OCI-LY7 (cell line): ENCODE measurements around the gene ADPRM. TPM values are rescaled to one million over a fixed set of nuclear protein-coding genes. Genes with fewer than 3 reads are reported as not detected.
A peak's percentile ranks its signal among the peaks of the same experiment; 100 is the strongest.

Experiments used
- BruUV-seq: library from RNA; stranded (reverse); fragments of 400-500 nt; replicated peaks from 2 replicates; lab custom pipeline; 2021; lab: Mats Ljungman, UMichigan
- CTCF ChIA-PET: fragments of 300-600 bp; sonication (Branson Sonifier 250); formaldehyde crosslinking; loops from one replicate; lab custom pipeline; 2022; ENCODE audit warnings: antibody characterized with exemption; ENCODE audit not compliant: unreplicated experiment; lab: Charles Lee
- POLR2A ChIA-PET: fragments of 300-600 bp; sonication (Branson Sonifier 250); formaldehyde crosslinking; loops from one replicate; lab custom pipeline; 2022; ENCODE audit warnings: antibody characterized with exemption; lab: Charles Lee
- DNase-seq: peaks from one replicate; pipeline ENCODE4 v3.0.0-alpha.2; 2015; ENCODE audit warnings: low spot score
- H2AFZ ChIP-seq: fragments of 200-600 bp; sonication (generic), shearing (Covaris generic); 2 replicates; pipeline ENCODE4 v1.6.1; 2014; ENCODE audit warnings: mild to moderate bottlenecking, antibody characterized with exemption, low read length, moderate library complexity
- H3K27ac ChIP-seq: fragments of 200-600 bp; sonication (generic); 2 replicates; pipeline ENCODE4 v1.5.1; 2014; ENCODE audit warnings: mixed run types, low read depth, mild to moderate bottlenecking, moderate library complexity, low read length, inconsistent platforms; ENCODE audit not compliant: poor library complexity, severe bottlenecking
- H3K36me3 ChIP-seq: fragments of 200-600 bp; sonication (generic); 2 replicates; pipeline ENCODE4 v1.6.1; 2014; ENCODE audit warnings: mild to moderate bottlenecking, antibody characterized with exemption, low read length, moderate library complexity, mixed read lengths; ENCODE audit not compliant: insufficient read depth
- H3K4me1 ChIP-seq: fragments of 200-600 bp; sonication (generic); 2 replicates; pipeline ENCODE4 v1.5.1; 2014; ENCODE audit warnings: mild to moderate bottlenecking, low read length; ENCODE audit not compliant: insufficient read depth, poor library complexity, severe bottlenecking
- H3K4me2 ChIP-seq: fragments of 200-600 bp; sonication (generic); 2 replicates; pipeline ENCODE4 v1.6.1; 2014; ENCODE audit warnings: mild to moderate bottlenecking, low read length
- H3K4me3 ChIP-seq: fragments of 200-600 bp; sonication (generic); 2 replicates; pipeline ENCODE4 v1.5.1; 2014; ENCODE audit warnings: mild to moderate bottlenecking, low read depth, low read length; ENCODE audit not compliant: poor library complexity, severe bottlenecking
- H3K79me2 ChIP-seq: fragments of 200-600 bp; sonication (generic); 2 replicates; pipeline ENCODE4 v1.6.1; 2016; ENCODE audit warnings: low read depth, mild to moderate bottlenecking, low read length, moderate library complexity, mixed read lengths; ENCODE audit not compliant: insufficient read depth
- H3K9me2 ChIP-seq: fragments of 200-600 bp; sonication (generic); 2 replicates; pipeline ENCODE4 v1.6.1; 2016; ENCODE audit warnings: mild to moderate bottlenecking, low read length, mixed read lengths; ENCODE audit not compliant: insufficient read depth
- H3K9me3 ChIP-seq: fragments of 200-600 bp; sonication (generic); 2 replicates; pipeline ENCODE4 v1.6.1; 2014; ENCODE audit warnings: mild to moderate bottlenecking, mixed run types, low read length, mixed read lengths
- H4K20me1 ChIP-seq: fragments of 200-600 bp; sonication (generic); 2 replicates; pipeline ENCODE4 v1.6.1; 2014; ENCODE audit warnings: mild to moderate bottlenecking, antibody characterized with exemption, low read length, moderate library complexity, mixed read lengths; ENCODE audit not compliant: insufficient read depth
- EZH2phosphoT487 ChIP-seq: fragments of 200-600 bp; sonication (generic); IDR thresholded peaks from 2 replicates; pipeline ENCODE4 v1.6.1; 2018; ENCODE audit warnings: low read depth, borderline replicate concordance, mild to moderate bottlenecking, mixed run types, antibody characterized with exemption, low read length, moderate library complexity, mixed read lengths
- intact Hi-C: fragments of 100-400 bp; cut with micrococcal nuclease; formaldehyde crosslinking; loops from one replicate; pipeline ENCODE4 v1.10.0; 2022; ENCODE audit not compliant: unreplicated experiment
- total RNA-seq, 2 experiments: library from RNA; depleted of rRNA in 1 of 2; stranded (reverse); fragments of >200 nt in 1 of 2; shearing (Covaris generic) in 1 of 2; gene quantifications; 2 replicates each; pipeline ENCODE4 v1.2.3, GENCODE V29; 2014 to 2022
- TF ChIP-seq, protein P1 (sequence below): fragments of 200-600 bp; sonication (generic); conservative IDR thresholded peaks from 2 replicates; pipeline ENCODE4 v1.5.1; 2014; ENCODE audit warnings: mild to moderate bottlenecking, antibody characterized with exemption, low read length, moderate library complexity, mixed read lengths

The ADPRM gene
- total RNA-seq, 2 experiments from 2014 or later: 5.5 to 7.0 TPM

DNA sequence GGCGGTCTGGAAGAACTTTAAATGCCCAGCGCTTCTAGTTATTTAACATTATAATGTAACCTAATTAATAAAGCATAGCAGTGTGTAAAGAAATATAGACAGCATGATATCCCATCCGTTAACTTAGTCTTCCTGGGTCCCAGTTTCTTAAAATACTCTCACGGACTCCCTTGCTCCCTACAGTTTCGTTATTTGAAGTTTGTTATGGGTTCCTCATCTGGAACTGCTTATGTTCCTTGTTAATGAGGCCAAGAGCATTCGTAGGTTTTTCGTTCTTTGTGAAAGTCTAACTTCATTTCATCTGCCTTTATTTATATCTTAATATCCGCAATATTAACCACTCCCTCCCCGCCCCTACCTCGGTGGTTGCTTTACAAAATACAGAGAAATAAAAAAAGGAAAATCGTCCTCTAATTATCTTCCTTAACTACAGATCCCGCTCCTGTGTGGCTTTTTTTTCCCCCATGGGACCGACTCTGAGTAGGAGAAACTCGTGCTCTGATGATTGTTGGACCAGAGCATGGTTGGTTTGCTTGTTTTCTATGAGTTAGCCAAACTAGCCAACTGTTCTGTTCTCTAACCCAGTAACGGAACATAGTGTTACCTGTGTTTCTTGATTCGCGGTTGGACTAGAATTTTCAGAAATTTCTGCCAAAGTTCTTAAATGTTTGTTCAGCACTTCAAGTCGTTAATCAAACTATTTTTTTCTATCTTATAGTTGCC, 863 bp downstream of the ADPRM start:
- H3K79me2 ChIP-seq: peaks cover 55% of the 10 kb centered on the region
- H3K9me3 ChIP-seq: no peaks in the 10 kb centered on the region
- peak; percentile 16 for DNase-seq
- peak overlapping the region; percentile 75 for H3K27ac ChIP-seq
- no peaks in the 10 kb centered on the region for H3K9me2 ChIP-seq
- peaks cover 16% of the 10 kb centered on the region; the same call in 1 of the 2 replicates for H4K20me1 ChIP-seq
- peaks cover 24% of the 10 kb centered on the region for H3K36me3 ChIP-seq
- intact Hi-C loops: no loop called here
- peak overlapping the region; percentile 95 for H3K4me3 ChIP-seq
- TSS peak; percentile 83 for BruUV-seq
- no peak for TF ChIP-seq EZH2phosphoT487
- TF ChIP-seq, protein P1, sequence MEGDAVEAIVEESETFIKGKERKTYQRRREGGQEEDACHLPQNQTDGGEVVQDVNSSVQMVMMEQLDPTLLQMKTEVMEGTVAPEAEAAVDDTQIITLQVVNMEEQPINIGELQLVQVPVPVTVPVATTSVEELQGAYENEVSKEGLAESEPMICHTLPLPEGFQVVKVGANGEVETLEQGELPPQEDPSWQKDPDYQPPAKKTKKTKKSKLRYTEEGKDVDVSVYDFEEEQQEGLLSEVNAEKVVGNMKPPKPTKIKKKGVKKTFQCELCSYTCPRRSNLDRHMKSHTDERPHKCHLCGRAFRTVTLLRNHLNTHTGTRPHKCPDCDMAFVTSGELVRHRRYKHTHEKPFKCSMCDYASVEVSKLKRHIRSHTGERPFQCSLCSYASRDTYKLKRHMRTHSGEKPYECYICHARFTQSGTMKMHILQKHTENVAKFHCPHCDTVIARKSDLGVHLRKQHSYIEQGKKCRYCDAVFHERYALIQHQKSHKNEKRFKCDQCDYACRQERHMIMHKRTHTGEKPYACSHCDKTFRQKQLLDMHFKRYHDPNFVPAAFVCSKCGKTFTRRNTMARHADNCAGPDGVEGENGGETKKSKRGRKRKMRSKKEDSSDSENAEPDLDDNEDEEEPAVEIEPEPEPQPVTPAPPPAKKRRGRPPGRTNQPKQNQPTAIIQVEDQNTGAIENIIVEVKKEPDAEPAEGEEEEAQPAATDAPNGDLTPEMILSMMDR: no peak
- POLR2A ChIA-PET: no interaction called here
- peak overlapping the region; percentile 88 for H3K4me2 ChIP-seq
- peaks cover 27% of the 10 kb centered on the region for H3K4me1 ChIP-seq
- peak overlapping the region; percentile 86 for H2AFZ ChIP-seq
- CTCF ChIA-PET: no interaction called here

DNA sequence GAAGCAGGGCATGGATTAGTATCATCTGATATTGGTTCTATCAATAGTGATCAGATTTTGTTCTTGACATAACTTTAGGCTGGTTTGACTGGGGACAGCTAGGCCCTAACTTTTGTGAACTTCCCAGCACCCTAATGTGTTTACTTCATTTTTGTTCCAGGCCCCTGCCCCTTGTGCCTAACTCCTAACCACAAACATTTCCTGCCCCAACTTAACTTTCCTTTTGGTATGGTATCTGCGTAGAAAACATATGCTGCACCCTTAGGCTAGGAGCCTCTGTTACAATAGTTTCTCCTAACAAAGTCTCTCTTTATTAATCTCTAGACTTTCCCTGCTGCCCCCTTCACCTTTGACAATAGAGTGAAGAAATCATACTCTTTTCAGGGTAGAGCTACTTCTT, 2.5 kb downstream of the ADPRM start:
- Histone ChIP-seq H3K9me2 (no peaks in the 10 kb centered on the region), H3K4me3 (no peak overlapping the region), H3K36me3 (peaks cover 9% of the 10 kb centered on the region), H3K79me2 (peaks cover 39% of the 10 kb centered on the region), H3K27ac (no peak overlapping the region), H3K4me1 (peaks cover 27% of the 10 kb centered on the region), H2AFZ (no peak overlapping the region), H3K4me2 (peak overlapping the region; percentile 45; the same call in 1 of the 2 replicates), H4K20me1 (0 out of 2 replicates have a peak, but pooled peaks cover 8% of the 10 kb centered on the region), H3K9me3 (no peaks in the 10 kb centered on the region)
- TF ChIP-seq EZH2phosphoT487: no peak
- TF ChIP-seq, protein P1: no peak
- ChIA-PET POLR2A (interaction anchor here (0.6 kb wide), 1 partner anchor 1320 kb away, joined by 3 read pairs; no protein-coding TSS in a partner anchor), CTCF (no interaction called here)
- intact Hi-C loops: no loop called here
- no peak for DNase-seq
- BruUV-seq: no TSS peak

DNA sequence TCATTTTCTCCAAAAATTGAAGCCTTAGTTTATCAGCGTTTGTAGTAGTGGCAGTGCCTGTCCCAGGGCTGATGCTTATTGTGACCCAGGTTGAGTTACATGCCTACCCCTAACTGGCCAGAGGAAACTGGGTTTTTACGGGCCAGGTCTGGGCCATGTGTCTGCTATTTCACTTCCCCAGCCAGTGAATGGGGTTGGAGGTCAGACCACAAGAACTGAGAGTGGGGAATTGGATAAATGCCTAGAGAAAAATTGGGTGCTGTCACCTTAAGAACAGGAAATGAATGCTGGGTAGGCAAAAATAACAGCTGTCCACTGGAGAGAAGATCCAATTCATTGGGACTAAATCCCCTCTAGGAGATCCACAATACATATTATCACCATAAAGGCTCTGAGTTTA, 5.2 kb downstream of the ADPRM start:
- no peak overlapping the region for H3K27ac ChIP-seq
- POLR2A ChIA-PET: no interaction called here
- TF ChIP-seq EZH2phosphoT487: no peak
- TF ChIP-seq, protein P1: no peak

More for the DNA sequence above, 5.2 kb downstream of the ADPRM start:
- Histone ChIP-seq H3K4me3 (no peak overlapping the region), H3K4me1 (peaks cover 11% of the 10 kb centered on the region), H3K9me2 (no peaks in the 10 kb centered on the region), H4K20me1 (no peaks in the 10 kb centered on the region), H3K9me3 (no peaks in the 10 kb centered on the region), H3K4me2 (no peak overlapping the region), H2AFZ (no peak overlapping the region), H3K79me2 (peaks cover 15% of the 10 kb centered on the region; the same call in 1 of the 2 replicates), H3K36me3 (peaks cover 27% of the 10 kb centered on the region)
- DNase-seq: no peak
- no TSS peak for BruUV-seq
- CTCF ChIA-PET: no interaction called here
- intact Hi-C loops: no loop called here
